Keratinocyte (primary cell): ENCODE results near the gene FKBP14. TPM values are rescaled to one million over a fixed set of nuclear protein-coding genes. Genes with fewer than 3 reads are reported as not detected.

Experiments used
- DNase-seq: peaks from one replicate; pipeline ENCODE4 v3.0.0-alpha.2; 2011; ENCODE audit warnings: low read depth, missing footprints, low spot score
- FAIRE-seq: peaks from 2 replicates; lab custom pipeline; 2011; peaks lifted over from hg19 to GRCh38; lab: Jason Lieb, UNC
- H2AFZ ChIP-seq: 2 replicates; pipeline ENCODE4 v1.6.0; 2012; ENCODE audit warnings: low read length, control low read depth, inconsistent platforms; ENCODE audit not compliant: control insufficient read depth
- H3K27ac ChIP-seq: 2 replicates; pipeline ENCODE4 v1.5.1; 2011; ENCODE audit warnings: low read length; ENCODE audit not compliant: control insufficient read depth, insufficient read depth
- H3K27me3 ChIP-seq: 3 replicates; pipeline ENCODE4 v1.6.0; 2011; ENCODE audit warnings: low read length; ENCODE audit not compliant: control insufficient read depth, insufficient read depth; ENCODE audit errors: extremely low read depth
- H3K36me3 ChIP-seq, 2 experiments: 2 replicates in 1 of 2; 3 replicates in 1 of 2; pipeline ENCODE4 v1.5.1; 2011; ENCODE audit warnings: low read length in 2 of 2, mild to moderate bottlenecking in 1 of 2; ENCODE audit not compliant: control insufficient read depth in 2 of 2, insufficient read depth in 2 of 2; ENCODE audit errors: extremely low read depth in 1 of 2
- H3K4me1 ChIP-seq: 3 replicates; pipeline ENCODE4 v1.5.1; 2011; ENCODE audit warnings: low read length; ENCODE audit not compliant: control insufficient read depth, insufficient read depth; ENCODE audit errors: extremely low read depth
- H3K4me2 ChIP-seq: 3 replicates; pipeline ENCODE4 v1.6.0; 2011; ENCODE audit warnings: low read depth, low read length; ENCODE audit not compliant: control insufficient read depth, insufficient read depth; ENCODE audit errors: extremely low read depth
- H3K4me3 ChIP-seq, 3 experiments: fragments of 200-600 bp in 1 of 3; sonication (generic) in 1 of 3; 2 replicates in 2 of 3; 3 replicates in 1 of 3; pipeline ENCODE4 v1.5.1; 2011 to 2016; ENCODE audit warnings: low read length in 3 of 3, mild to moderate bottlenecking in 3 of 3, control low read depth in 2 of 3, inconsistent platforms in 1 of 3, low read depth in 1 of 3, mixed read lengths in 1 of 3, mixed run types in 1 of 3, moderate library complexity in 1 of 3; ENCODE audit not compliant: control insufficient read depth in 2 of 3, insufficient read depth in 2 of 3; ENCODE audit errors: extremely low read depth in 1 of 3
- H3K79me2 ChIP-seq: 2 replicates; pipeline ENCODE4 v1.6.0; 2012; ENCODE audit warnings: low read length; ENCODE audit not compliant: control insufficient read depth, insufficient read depth
- H3K9ac ChIP-seq: 3 replicates; pipeline ENCODE4 v1.6.0; 2011; ENCODE audit warnings: low read length; ENCODE audit not compliant: control insufficient read depth, insufficient read depth; ENCODE audit errors: extremely low read depth
- H3K9me1 ChIP-seq: 3 replicates; pipeline ENCODE4 v1.6.0; 2011; ENCODE audit warnings: low read length; ENCODE audit not compliant: control insufficient read depth, insufficient read depth; ENCODE audit errors: extremely low read depth
- H3K9me3 ChIP-seq: 2 replicates; pipeline ENCODE4 v1.5.1; 2012; ENCODE audit warnings: low read depth, low read length; ENCODE audit not compliant: control insufficient read depth
- H4K20me1 ChIP-seq: 3 replicates; pipeline ENCODE4 v1.6.0; 2011; ENCODE audit warnings: low read length; ENCODE audit not compliant: control insufficient read depth, insufficient read depth; ENCODE audit errors: extremely low read depth
- CTCF ChIP-seq, 3 experiments: IDR thresholded peaks in 1 of 3; conservative IDR thresholded peaks in 1 of 3; optimal IDR thresholded peaks in 1 of 3; 2 replicates in 2 of 3; 3 replicates in 1 of 3; pipeline versions ENCODE3 to v1.5.1; 2011; ENCODE audit warnings: low read length in 3 of 3, mild to moderate bottlenecking in 3 of 3, moderate library complexity in 2 of 3, control low read depth in 1 of 3, inconsistent platforms in 1 of 3; ENCODE audit not compliant: insufficient read depth in 2 of 3; ENCODE audit errors: extremely low read depth in 1 of 3
- EZH2 ChIP-seq: IDR thresholded peaks from one replicate; pipeline ENCODE4 v1.6.1; 2012; ENCODE audit warnings: inconsistent platforms, mild to moderate bottlenecking, low read length, moderate library complexity
- dilution Hi-C: fragments of 300-500 bp; cut with MboI; formaldehyde crosslinking; loops from one replicate; pipeline ENCODE4 v1.7.0; 2020; ENCODE audit warnings: low sequenced_read_pairs; ENCODE audit not compliant: extremely low pct_ligation_motif_present
- polyA plus RNA-seq, 5 experiments: library from polyadenylated mRNA; depleted of rRNA in 3 of 5; stranded (reverse) in 3 of 5; stranded (forward) in 1 of 5; unstranded in 1 of 5; fragments of >200 nt; gene quantifications; 1 replicate in 1 of 5; 2 replicates in 3 of 5; 3 replicates in 1 of 5; pipeline versions ENCODE4 v1.2.1 to v1.2.3, GENCODE V29; 2011 to 2012; ENCODE audit warnings: missing spikeins in 2 of 5, low read depth in 1 of 5, low replicate concordance in 1 of 5

FKBP14 gene
- polyA plus RNA-seq, 1 donor (not counting 4 experiments of a cell fraction or from before 2014, with no cell fraction given): 24.5 TPM

GRCh38 chr7:30057741-30058140 lies 31.2 kb upstream of the FKBP14 start:
- no peaks in the 10 kb centered on the region for H3K9me1 ChIP-seq
- no peaks in the 10 kb centered on the region for H3K79me2 ChIP-seq
- no peak overlapping the region for H3K27ac ChIP-seq
- H3K4me2 ChIP-seq: no peak overlapping the region
- dilution Hi-C loops: no loop called here
- H3K9ac ChIP-seq: no peak overlapping the region
- no peaks in the 10 kb centered on the region for H3K9me3 ChIP-seq
- no peaks in the 10 kb centered on the region for H4K20me1 ChIP-seq
- TF ChIP-seq EZH2 (no peak), CTCF (optimal IDR thresholded peaks at IDR 0.05 in 1 of 3, IDR thresholded peaks at IDR 0.05 in 1 of 3, conservative IDR thresholded peaks at IDR 0.05 in 1 of 3; ENCODE audit: extremely low read depth in 1 of 3, insufficient read depth in 2 of 3, low read length in 3 of 3) (no peak)
- no peaks in the 10 kb centered on the region for H3K27me3 ChIP-seq
- DNase-seq (no peak), FAIRE-seq (no peak)
- H3K4me3 ChIP-seq: no peak overlapping the region
- H2AFZ ChIP-seq: no peak overlapping the region
- H3K36me3 ChIP-seq: peaks cover 4 to 5% of the 10 kb centered on the region in 2 experiments
- H3K4me1 ChIP-seq: no peaks in the 10 kb centered on the region

GRCh38 chr7:30053068-30053467 lies 26.6 kb upstream of the FKBP14 start:
- peaks cover 4 to 13% of the 10 kb centered on the region in 2 experiments for H3K36me3 ChIP-seq
- no peaks in the 10 kb centered on the region for H3K9me3 ChIP-seq
- H3K27ac ChIP-seq: no peak overlapping the region
- FAIRE-seq: no peak
- no peak overlapping the region for H3K4me3 ChIP-seq
- no peak overlapping the region for H2AFZ ChIP-seq
- dilution Hi-C loops: no loop called here
- no peaks in the 10 kb centered on the region for H3K9me1 ChIP-seq
- H3K4me2 ChIP-seq: no peak overlapping the region
- H3K27me3 ChIP-seq: no peaks in the 10 kb centered on the region
- H3K79me2 ChIP-seq: no peaks in the 10 kb centered on the region
- H4K20me1 ChIP-seq: no peaks in the 10 kb centered on the region
- TF ChIP-seq EZH2 (no peak), CTCF (optimal IDR thresholded peaks at IDR 0.05 in 1 of 3, IDR thresholded peaks at IDR 0.05 in 1 of 3, conservative IDR thresholded peaks at IDR 0.05 in 1 of 3; ENCODE audit: extremely low read depth in 1 of 3, insufficient read depth in 2 of 3, low read length in 3 of 3) (no peak)
- no peak overlapping the region for H3K9ac ChIP-seq
- no peaks in the 10 kb centered on the region for H3K4me1 ChIP-seq
- DNase-seq: no peak
